ENCODE results near the gene APOB.

The APOB gene

GRCh38 chr2:21069746-21070340 lies 26.0 kb upstream of the APOB start:
- no peak overlapping the region for H3K9ac ChIP-seq
- no peak overlapping the region for H3K4me3 ChIP-seq (IDR thresholded peaks at IDR 0.05; ENCODE audit: insufficient read depth, low read depth, low read length)
- no peak overlapping the region for H3K27ac ChIP-seq

GRCh38 chr2:21067859-21068537 lies 24.1 kb upstream of the APOB start:
- Histone ChIP-seq H3K27ac (no peak overlapping the region), H3K27me3 (ENCODE audit: insufficient read depth, low read depth) (no peaks in the 10 kb centered on the region), H4K20me1 (ENCODE audit: insufficient read depth) (no peaks in the 10 kb centered on the region), H2AFZ (ENCODE audit: low read depth) (no peak overlapping the region), H3K36me3 (ENCODE audit: insufficient read depth) (no peaks in the 10 kb centered on the region), H3K79me2 (ENCODE audit: insufficient read depth, low read depth) (no peaks in the 10 kb centered on the region), H3K4me3 (IDR thresholded peaks at IDR 0.05; ENCODE audit: insufficient read depth, low read depth, low read length) (no peak overlapping the region), H3K4me1 (ENCODE audit: low read depth, poor library complexity, severe bottlenecking) (no peaks in the 10 kb centered on the region), H3K9ac (no peak overlapping the region), H3K4me2 (no peak overlapping the region)
- no peak for TF ChIP-seq CTCF (conservative IDR thresholded peaks at IDR 0.05; ENCODE audit: low read depth, low read length)

More at GRCh38 chr2:21069746-21070340, 26.0 kb upstream of the APOB start:
- Histone ChIP-seq H3K79me2 (ENCODE audit: insufficient read depth, low read depth) (no peaks in the 10 kb centered on the region), H4K20me1 (ENCODE audit: insufficient read depth) (no peaks in the 10 kb centered on the region), H2AFZ (ENCODE audit: low read depth) (no peak overlapping the region), H3K36me3 (ENCODE audit: insufficient read depth) (no peaks in the 10 kb centered on the region), H3K4me2 (no peak overlapping the region), H3K27me3 (ENCODE audit: insufficient read depth, low read depth) (no peaks in the 10 kb centered on the region), H3K4me1 (ENCODE audit: low read depth, poor library complexity, severe bottlenecking) (no peaks in the 10 kb centered on the region)
- no peak for TF ChIP-seq CTCF (conservative IDR thresholded peaks at IDR 0.05; ENCODE audit: low read depth, low read length)

GRCh38 chr2:21067125-21067524 lies 23.3 kb upstream of the APOB start:
- Histone ChIP-seq H3K4me2 (no peak overlapping the region), H3K79me2 (ENCODE audit: insufficient read depth, low read depth) (no peaks in the 10 kb centered on the region), H3K27me3 (ENCODE audit: insufficient read depth, low read depth) (no peaks in the 10 kb centered on the region), H3K27ac (no peak overlapping the region), H3K4me3 (IDR thresholded peaks at IDR 0.05; ENCODE audit: insufficient read depth, low read depth, low read length) (no peak overlapping the region), H3K36me3 (ENCODE audit: insufficient read depth) (no peaks in the 10 kb centered on the region), H2AFZ (ENCODE audit: low read depth) (no peak overlapping the region), H4K20me1 (ENCODE audit: insufficient read depth) (no peaks in the 10 kb centered on the region), H3K9ac (no peak overlapping the region), H3K4me1 (ENCODE audit: low read depth, poor library complexity, severe bottlenecking) (no peaks in the 10 kb centered on the region)
- no peak for TF ChIP-seq CTCF (conservative IDR thresholded peaks at IDR 0.05; ENCODE audit: low read depth, low read length)

GRCh38 chr2:21059885-21060610 lies 16.2 kb upstream of the APOB start:
- Histone ChIP-seq H4K20me1 (ENCODE audit: insufficient read depth) (no peaks in the 10 kb centered on the region), H3K4me2 (no peak overlapping the region), H3K36me3 (ENCODE audit: insufficient read depth) (no peaks in the 10 kb centered on the region), H3K79me2 (ENCODE audit: insufficient read depth, low read depth) (no peaks in the 10 kb centered on the region), H3K4me3 (IDR thresholded peaks at IDR 0.05; ENCODE audit: insufficient read depth, low read depth, low read length) (no peak overlapping the region), H3K27ac (no peak overlapping the region), H3K27me3 (ENCODE audit: insufficient read depth, low read depth) (no peaks in the 10 kb centered on the region), H3K9ac (no peak overlapping the region), H2AFZ (ENCODE audit: low read depth) (no peak overlapping the region), H3K4me1 (ENCODE audit: low read depth, poor library complexity, severe bottlenecking) (no peaks in the 10 kb centered on the region)
- TF ChIP-seq CTCF (conservative IDR thresholded peaks at IDR 0.05; ENCODE audit: low read depth, low read length), result no peak
